ENCODE measurements around the gene THSD4. TPM values are rescaled to one million over a fixed set of nuclear protein-coding genes. Genes with fewer than 3 reads are reported as not detected.

Gene THSD4
- total RNA-seq, 2 donors from 2014 or later, result 71.2 to 150 TPM

DNA sequence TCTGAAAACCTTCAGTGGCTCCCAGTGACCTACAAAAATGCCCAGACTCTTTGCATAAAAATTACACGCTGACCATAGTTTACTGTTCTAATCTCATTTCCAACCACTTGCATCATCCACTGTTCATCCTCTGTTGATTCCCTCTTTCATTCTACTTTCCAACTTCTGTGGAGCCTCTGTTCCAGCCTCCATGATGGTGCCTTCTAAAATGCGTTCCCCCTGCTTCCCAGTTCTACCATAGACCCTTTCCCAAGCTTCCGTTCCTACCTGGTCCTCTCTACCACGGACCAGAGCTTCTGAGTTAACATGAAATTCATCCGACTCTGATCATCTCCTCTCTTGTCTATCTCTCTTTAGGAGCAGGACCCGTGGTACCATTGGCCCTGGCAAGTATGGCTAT, 127.0 kb downstream of the THSD4 start:
- DNase-seq (ENCODE audit: low spot score), result no peak
- no peak for ATAC-seq (ENCODE audit: insufficient number of reproducible peaks, low FRiP score, low read depth)
- TF ChIP-seq CTCF (IDR thresholded peaks at IDR 0.05), result no peak

DNA sequence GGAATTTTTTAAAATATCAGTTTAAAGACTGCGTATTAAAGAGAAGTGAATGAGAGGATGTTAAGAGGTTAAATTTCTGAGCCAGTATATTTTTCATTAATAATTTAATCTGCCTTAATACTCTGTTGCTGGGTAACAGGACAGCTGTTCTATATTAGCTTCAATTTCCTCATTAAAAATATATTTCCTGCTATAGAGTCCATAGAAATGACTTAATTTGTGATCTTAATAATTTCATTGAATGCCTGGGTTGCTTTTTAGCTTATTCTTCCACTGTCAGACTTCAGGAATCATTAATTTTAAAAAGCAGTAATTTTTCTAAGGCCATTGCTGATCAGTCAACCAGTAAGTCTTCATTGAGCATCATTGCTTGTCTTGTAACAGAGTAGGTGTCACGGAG, 129.0 kb downstream of the THSD4 start:
- no peak for TF ChIP-seq CTCF (IDR thresholded peaks at IDR 0.05)
- Histone ChIP-seq H3K27ac (no peak overlapping the region), H3K27me3 (replicated peaks; ENCODE audit: insufficient read depth) (no peaks in the 10 kb centered on the region), H3K36me3 (peaks cover 11% of the 10 kb centered on the region), H3K4me3 (no peak overlapping the region), H3K4me1 (ENCODE audit: control insufficient read depth in 1 of 2, low read depth in 2 of 2) (no peaks in the 10 kb centered on the region), H3K9me3 (no peaks in the 10 kb centered on the region)
- DNase-seq (ENCODE audit: low spot score), result no peak
- no peak for ATAC-seq (ENCODE audit: insufficient number of reproducible peaks, low FRiP score, low read depth)

More for the DNA sequence above, 127.0 kb downstream of the THSD4 start:
- Histone ChIP-seq H3K27me3 (replicated peaks; ENCODE audit: insufficient read depth) (no peaks in the 10 kb centered on the region), H3K27ac (no peak overlapping the region), H3K4me3 (no peak overlapping the region), H3K36me3 (peaks cover 11% of the 10 kb centered on the region), H3K9me3 (no peaks in the 10 kb centered on the region), H3K4me1 (ENCODE audit: control insufficient read depth in 1 of 2, low read depth in 2 of 2) (no peaks in the 10 kb centered on the region)

- ATAC-seq (ENCODE audit: insufficient number of reproducible peaks, low FRiP score, low read depth) (no peak), DNase-seq (ENCODE audit: low spot score) (no peak)
- TF ChIP-seq CTCF (IDR thresholded peaks at IDR 0.05), result no peak
- H3K9me3 ChIP-seq, result no peaks in the 10 kb centered on the region
- H3K4me3 ChIP-seq, result no peak overlapping the region
- peaks cover 11% of the 10 kb centered on the region for H3K36me3 ChIP-seq
- peaks cover 0 to 2% of the 10 kb centered on the region in 2 donors for H3K4me1 ChIP-seq (ENCODE audit: control insufficient read depth in 1 of 2, low read depth in 2 of 2)
- no peak overlapping the region for H3K27ac ChIP-seq
- no peaks in the 10 kb centered on the region for H3K27me3 ChIP-seq (replicated peaks; ENCODE audit: insufficient read depth)
These were observed 130.3 kb downstream of the THSD4 start for GRCh38 chr15:71245588-71245987.

DNA sequence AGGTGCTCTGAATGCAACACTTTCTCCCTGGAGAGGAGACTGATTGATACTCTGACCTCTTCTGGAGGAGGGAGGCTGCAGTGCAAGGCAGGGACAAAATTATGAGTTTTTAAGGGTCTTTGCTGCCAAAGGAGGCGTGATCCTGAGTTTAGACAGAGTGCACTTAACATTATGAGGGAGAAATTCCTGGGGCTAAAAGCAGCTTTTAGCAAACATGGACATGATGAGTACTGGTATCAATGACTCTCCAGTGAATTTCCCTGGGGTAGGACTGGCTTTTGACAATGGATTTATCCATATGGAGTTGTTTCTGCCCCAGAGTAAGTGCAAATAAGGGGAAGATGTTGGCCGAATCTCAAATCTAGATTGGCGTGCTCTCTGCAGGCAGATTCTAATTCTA, 133.1 kb downstream of the THSD4 start:
- peaks cover 6% of the 10 kb centered on the region for H3K36me3 ChIP-seq
- no peak for TF ChIP-seq CTCF (IDR thresholded peaks at IDR 0.05)
- H3K9me3 ChIP-seq, result no peaks in the 10 kb centered on the region
- ATAC-seq (ENCODE audit: insufficient number of reproducible peaks, low FRiP score, low read depth), result no peak
- no peak overlapping the region for H3K4me3 ChIP-seq
- no peak overlapping the region for H3K27ac ChIP-seq
- no peaks in the 10 kb centered on the region for H3K27me3 ChIP-seq (replicated peaks; ENCODE audit: insufficient read depth)
- peaks cover 0 to 11% of the 10 kb centered on the region in 2 donors for H3K4me1 ChIP-seq (ENCODE audit: control insufficient read depth in 1 of 2, low read depth in 2 of 2)
- no peak for DNase-seq (ENCODE audit: low spot score)

DNA sequence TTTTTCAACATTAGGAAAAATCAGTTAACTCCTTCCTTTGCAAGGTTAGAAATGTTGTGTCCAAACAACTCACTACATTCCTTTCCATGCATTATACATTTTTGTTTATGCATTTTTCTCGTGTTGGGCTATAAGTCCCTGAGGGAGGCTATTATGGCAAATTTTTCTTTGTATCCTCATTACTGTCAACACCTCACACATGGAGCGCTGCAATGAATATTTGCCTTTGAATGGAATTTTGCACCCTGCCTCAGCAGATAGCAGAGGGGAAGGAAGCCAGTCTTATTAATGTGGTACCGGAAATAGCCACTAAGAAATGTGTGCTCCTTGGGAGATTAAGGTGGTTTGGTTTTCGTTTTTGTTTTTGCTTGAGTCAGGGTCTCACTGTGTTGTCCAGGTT, 134.7 kb downstream of the THSD4 start:
- DNase-seq (ENCODE audit: low spot score) (no peak), ATAC-seq (ENCODE audit: insufficient number of reproducible peaks, low FRiP score, low read depth) (no peak)
- Histone ChIP-seq H3K9me3 (no peaks in the 10 kb centered on the region), H3K27me3 (replicated peaks; ENCODE audit: insufficient read depth) (no peaks in the 10 kb centered on the region), H3K36me3 (no peaks in the 10 kb centered on the region), H3K4me1 (ENCODE audit: control insufficient read depth in 1 of 2, low read depth in 2 of 2) (peaks cover 0 to 11% of the 10 kb centered on the region in 2 donors), H3K27ac (no peak overlapping the region), H3K4me3 (no peak overlapping the region)
- TF ChIP-seq CTCF (IDR thresholded peaks at IDR 0.05), result no peak

All from thoracic aorta (tissue), 2 donors.